NCI-H2196 treated with DMSO at 0.1 percent for 48 hours (cell line): ENCODE data around the gene SLC37A1.

Experiments used
- DNase-seq: peaks from one replicate; lab custom pipeline; 2025; ENCODE audit not compliant: unreplicated experiment; lab: John Stamatoyannopoulos, UW

The SLC37A1 gene

GRCh38 chr21:42525676-42526378 lies 12.2 kb downstream of the SLC37A1 start:
- no peak for DNase-seq

- no peak for DNase-seq
Measured at GRCh38 chr21:42526379-42526727, 12.7 kb downstream of the SLC37A1 start.

- no peak for DNase-seq
Measured at GRCh38 chr21:42527127-42527488, 13.5 kb downstream of the SLC37A1 start.

GRCh38 chr21:42527489-42528158 lies 14.0 kb downstream of the SLC37A1 start:
- DNase-seq: no peak

- no peak for DNase-seq
Measured at GRCh38 chr21:42530167-42530518, 16.5 kb downstream of the SLC37A1 start.

- DNase-seq: no peak
Measured at GRCh38 chr21:42531771-42532170, 18.1 kb downstream of the SLC37A1 start.

GRCh38 chr21:42532466-42533181 lies 19.0 kb downstream of the SLC37A1 start:
- DNase-seq: peak; percentile 94

GRCh38 chr21:42533306-42533962 lies 19.8 kb downstream of the SLC37A1 start:
- DNase-seq: no peak

- DNase-seq: no peak
Measured at GRCh38 chr21:42533963-42534355, 20.3 kb downstream of the SLC37A1 start.

- DNase-seq: no peak
Measured at GRCh38 chr21:42534421-42535378, 21.0 kb downstream of the SLC37A1 start.

- no peak for DNase-seq
Measured at GRCh38 chr21:42535602-42536171, 22.0 kb downstream of the SLC37A1 start.

GRCh38 chr21:42536601-42537000 lies 22.9 kb downstream of the SLC37A1 start:
- no peak for DNase-seq

GRCh38 chr21:42537106-42537742 lies 23.6 kb downstream of the SLC37A1 start:
- no peak for DNase-seq

GRCh38 chr21:42538479-42539275 lies 25.0 kb downstream of the SLC37A1 start:
- no peak for DNase-seq

GRCh38 chr21:42539342-42539741 lies 25.7 kb downstream of the SLC37A1 start:
- no peak for DNase-seq

- no peak for DNase-seq
Measured at GRCh38 chr21:42539931-42540343, 26.3 kb downstream of the SLC37A1 start.

GRCh38 chr21:42540396-42540795 lies 26.7 kb downstream of the SLC37A1 start:
- no peak for DNase-seq

GRCh38 chr21:42541174-42541573 lies 27.5 kb downstream of the SLC37A1 start:
- DNase-seq: no peak

- no peak for DNase-seq
Measured at GRCh38 chr21:42541618-42542017, 28.0 kb downstream of the SLC37A1 start.
